Stimulated activated CD4-positive, alpha-beta T cell treated with anti-CD3 and anti-CD28 coated beads, Interleukin-4, amount 100 ng/mL, for 1 hour (primary cell): ENCODE data around the gene GCK.

ENCODE experiments used
- DNase-seq: peaks from one replicate; pipeline ENCODE4 v3.0.0-alpha.2; 2020

Gene GCK

DNA sequence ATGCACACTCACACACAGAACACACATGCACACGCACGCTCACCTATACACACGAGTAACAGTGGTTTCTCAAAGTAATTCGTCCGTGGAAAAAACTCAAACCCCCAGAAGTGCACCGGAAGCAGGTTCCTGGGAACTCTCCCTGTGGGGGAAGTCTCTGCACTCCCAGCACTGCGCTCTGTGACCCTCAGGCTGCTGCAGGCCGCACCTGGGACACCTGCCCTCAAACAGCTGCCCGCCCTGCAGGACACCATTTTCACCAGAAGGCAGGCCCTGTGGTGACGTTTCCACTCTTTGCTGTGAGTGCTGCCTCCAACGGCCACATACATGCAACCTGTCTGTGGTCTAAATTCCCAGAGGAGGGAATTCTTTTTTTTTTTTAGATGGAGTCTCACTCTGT, 32.8 kb upstream of the GCK start:
- DNase-seq: no peak

DNA sequence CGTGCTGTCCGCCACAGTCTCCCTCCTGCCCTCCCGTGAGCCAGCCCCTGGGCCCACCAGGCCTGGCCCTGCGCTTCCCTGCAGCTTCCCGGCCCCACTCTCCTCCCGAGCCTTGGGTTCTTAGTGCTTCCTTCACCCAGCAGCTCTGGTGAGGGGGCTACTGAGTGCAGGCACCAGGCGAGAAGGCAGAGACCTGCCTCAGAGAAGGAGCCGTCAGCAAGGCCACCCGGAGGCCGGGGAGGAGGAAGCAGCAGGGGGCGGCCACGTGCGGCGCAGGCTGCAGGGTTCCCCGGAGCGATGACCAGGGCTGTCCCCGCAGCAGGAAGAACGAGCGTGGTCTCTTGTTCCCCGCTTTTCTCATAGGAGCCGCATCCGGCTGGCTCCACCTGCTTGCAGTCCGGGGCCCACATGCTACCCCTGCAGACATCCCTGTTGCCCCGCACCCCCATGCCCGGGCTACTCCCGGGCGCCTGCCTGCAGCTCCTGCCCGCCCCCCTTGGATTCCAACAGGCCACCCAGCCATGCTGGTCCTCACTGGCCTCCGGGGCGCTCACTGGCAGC, 32.1 kb upstream of the GCK start:
- DNase-seq: no peak

DNA sequence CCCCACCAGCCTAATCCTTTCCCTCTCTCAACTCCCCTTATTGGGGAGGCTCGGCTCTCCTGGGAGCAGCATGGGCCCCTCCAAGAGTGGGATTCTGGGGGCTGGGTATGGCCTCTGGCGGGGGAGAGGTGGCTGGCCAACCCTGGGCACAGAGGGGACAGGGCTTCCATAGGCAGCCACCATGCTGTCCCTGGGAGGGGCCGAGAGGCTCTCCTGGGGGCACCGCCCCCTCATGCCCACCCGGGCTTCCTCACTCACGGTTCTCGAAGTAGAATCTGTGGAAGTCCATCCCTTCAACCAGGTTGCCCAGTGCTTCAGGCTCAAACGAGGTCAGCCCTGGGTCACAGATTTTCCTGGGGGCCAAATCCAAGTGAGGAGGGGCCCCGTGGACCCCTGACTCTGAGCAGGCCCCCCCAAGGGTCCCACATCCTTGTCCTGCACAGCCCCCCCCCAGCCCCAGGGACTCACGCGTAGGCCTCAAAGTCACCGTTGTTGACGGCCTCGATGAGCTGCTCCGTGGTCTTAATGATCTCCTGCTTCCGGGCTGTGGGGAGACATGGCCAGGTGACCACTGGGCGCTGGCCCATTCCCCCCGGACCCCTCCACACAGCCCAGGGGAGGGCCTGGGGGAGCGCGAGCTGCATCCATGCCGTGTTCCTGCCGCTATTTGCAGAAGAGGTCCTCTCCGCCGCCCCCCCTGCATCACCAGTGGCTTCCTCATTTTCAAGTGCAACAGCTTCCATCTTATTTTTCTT, 31.3 kb upstream of the GCK start:
- no peak for DNase-seq

DNA sequence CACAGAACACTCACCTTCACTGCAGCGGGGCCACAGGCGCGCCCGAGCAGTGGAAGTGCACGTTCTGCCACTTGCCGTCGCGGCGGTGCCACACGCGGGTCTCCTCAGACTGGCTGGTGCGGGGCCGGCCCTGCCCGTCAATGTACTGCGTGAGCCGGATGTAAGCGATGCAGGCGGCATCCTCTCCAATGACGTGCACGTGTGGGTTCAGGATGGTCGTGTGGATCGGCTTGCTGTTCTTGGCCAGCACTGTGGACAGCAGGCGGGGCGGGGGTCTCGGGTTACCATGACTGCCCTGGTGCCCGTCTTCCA, 30.8 kb upstream of the GCK start:
- no peak for DNase-seq

DNA sequence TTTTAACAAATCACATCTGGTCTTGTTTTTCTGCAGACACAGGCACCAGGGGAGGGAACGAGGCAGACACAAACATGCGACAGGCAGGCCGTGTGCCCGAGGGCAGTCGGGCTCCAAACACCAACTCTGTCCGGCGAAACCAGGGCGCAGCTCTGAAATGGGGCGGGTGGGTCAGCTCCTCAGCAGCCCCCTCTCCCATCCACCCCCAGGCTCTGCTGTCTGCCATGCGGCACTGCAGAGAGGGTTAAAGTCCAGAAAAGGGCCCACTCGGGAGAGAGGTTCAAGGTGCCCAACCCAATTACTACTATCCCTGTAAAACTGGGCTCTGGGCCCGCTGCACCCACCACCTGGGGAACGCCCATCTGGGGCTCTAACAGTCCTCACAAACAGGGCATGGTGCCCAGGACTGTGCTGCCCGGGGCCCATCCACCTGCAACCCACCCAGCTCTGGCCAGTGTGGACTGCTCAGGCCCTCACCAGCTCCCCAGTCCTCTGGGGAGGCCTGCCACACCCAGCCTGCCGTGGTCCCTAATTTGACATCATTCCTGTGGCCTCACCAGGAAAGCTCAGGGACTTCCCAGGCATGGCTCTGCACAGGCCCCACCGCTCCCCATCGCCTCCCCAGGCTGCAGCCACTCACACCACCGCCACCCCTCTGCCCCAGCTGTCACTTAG, 30.3 kb upstream of the GCK start:
- DNase-seq: no peak

DNA sequence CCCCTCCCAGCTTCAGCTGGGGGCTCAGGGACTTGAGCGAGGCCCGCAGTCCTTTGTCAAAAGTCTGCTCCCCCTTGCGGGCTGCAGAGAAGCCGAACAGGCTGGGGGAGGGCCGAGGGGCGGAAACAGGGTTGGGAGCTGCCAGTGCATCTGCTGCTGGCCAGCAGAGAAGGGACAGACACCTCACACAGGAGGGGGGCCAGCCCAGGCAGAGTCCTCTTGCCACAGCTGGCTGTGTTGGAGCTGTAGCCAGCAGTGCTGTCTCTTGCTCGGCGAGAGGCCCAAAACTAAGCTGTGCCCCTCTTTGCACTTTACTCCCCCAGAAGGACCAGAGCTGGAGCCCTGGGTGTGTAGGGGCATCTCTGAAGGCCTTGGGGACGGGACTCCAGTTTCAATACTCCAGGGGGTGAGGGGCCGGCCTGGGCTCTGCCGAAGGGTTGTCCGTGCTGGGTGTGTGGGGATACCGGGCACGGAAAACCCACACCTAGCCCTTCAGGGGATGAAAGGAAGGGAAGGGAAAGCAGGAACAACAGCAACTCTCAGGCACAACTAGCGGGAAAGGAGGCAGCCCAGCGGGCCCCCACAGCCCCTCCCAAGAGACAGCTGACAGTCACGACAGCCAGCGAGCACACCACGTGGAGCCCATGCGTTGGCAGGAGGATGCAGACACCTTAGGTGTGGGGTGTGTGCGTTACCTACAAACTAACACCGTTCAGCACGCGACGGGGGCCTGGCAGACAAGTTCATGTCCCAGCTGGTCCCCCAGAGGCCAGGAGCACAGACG, 29.4 kb upstream of the GCK start:
- no peak for DNase-seq

DNA sequence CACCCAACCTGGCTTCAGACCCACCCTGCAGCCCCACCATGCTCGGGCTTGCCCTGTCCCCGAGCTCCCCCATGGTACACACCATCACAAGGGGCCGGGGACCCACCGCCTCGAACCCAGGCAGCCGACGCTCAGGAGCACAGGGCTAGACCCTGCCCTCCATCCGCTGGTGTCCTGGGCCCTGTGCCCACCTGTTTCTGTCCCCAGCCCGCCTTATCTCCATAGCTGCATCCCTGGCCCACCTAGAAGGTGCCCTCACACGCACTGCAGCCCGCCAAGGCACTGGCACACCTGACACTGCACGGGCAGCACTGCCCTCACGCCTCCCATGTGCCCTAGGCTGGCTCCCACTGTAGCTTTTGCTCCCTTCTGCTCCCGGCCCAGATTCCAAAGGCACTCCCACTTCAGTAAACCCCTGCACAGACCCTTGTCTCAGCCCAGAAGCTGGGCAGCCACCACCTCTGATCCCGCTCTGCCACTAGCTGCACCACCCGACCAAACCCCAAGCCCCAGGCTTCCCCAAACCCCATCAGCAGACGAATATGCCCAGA, 28.7 kb upstream of the GCK start:
- DNase-seq: no peak

DNA sequence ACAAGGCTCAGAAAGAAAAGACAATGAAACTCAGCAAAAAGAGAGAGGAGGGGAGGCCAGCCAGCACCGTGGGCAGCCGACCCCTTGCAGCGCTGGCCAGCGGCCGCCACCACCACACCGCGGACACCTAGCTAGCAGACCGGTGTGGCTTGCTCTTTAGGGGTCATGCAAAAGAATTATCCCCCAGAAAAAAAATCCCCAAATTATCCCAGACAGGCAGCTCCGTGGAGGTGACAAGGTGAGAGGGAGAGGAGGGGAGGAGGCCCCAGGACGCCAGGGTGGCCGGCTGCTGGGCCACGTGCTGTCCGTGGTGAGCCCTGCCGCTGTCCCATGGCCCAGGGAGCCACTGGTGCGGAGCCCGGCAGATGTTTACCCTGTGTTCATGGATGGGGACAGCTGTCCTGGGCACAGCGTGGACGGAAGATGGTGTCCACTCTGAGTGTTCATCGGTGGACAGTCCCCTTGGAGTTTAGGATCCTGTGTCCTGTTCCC, 28.0 kb upstream of the GCK start:
- DNase-seq: no peak

DNA sequence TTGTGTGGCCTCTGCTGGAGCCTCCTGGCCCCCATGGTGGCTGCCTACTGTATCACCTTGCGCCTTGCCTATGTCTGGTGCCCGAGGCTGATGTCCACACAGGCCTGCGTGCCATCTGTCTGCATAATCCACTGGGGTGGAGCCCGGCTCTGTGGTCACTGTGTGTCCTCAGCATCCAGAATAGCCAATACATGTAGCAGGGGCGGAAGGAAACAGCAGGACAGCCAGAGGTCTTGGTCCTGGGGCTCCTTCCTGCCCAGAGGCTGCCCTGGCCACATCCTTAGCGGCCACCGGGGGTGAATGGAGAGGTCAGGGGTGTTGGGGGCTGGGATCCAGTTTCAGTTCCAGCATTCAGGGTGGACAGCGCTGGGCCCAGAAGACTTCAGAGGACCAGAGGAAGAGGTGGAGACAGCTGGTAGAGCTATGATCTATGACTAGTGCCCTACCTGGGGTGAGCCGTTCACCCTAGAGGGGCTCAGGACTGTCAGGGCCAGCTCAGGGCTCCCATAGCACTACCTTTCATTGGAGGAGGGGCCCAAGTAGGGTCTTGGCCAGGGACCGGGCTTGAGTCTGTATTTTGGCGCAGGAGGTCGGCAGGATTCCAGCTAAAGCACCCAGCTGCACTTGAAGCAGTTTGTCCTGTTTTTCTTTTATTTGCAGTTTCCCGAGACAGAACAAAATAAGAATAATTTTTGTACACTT, 27.4 kb upstream of the GCK start:
- DNase-seq: no peak

DNA sequence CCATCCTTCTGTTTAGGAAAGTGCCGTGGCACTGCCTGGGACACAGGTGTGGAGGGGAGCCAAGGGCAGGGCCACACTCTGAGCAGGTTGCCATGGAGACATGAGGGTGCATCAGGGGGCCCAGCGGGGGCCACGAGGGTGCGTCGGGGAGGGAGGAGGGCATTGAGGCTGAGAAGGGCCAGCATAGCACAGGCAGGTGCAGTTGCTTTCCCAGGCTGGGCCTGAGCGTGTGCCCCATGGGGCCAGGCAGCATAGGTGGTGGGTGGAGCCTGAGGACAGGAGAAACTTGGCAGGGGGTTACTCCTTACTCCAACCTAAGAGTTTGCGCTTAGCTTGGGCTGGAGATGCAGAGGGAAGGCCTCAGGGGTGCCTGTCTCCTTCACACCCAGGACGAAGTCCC, 26.8 kb upstream of the GCK start:
- no peak for DNase-seq

DNA sequence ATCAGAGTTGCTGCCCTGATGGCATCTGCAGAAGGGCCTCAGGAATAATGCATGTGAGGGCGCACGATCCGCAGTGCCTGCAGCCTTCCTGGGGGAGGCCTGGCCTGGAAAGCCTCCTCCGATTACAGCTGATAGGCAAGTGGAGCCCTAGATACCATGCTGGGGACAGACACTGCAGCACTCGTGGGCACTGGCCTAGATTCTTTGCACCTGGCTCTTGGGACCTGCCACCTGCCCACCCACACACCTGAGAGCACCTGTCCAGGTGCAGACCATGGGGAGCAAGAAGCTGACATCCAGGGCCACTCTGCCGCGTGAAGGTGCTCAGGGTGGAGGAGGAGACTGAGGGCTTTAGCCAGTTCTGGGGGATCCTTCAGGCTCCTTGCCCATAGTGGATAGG, 26.3 kb upstream of the GCK start:
- no peak for DNase-seq

DNA sequence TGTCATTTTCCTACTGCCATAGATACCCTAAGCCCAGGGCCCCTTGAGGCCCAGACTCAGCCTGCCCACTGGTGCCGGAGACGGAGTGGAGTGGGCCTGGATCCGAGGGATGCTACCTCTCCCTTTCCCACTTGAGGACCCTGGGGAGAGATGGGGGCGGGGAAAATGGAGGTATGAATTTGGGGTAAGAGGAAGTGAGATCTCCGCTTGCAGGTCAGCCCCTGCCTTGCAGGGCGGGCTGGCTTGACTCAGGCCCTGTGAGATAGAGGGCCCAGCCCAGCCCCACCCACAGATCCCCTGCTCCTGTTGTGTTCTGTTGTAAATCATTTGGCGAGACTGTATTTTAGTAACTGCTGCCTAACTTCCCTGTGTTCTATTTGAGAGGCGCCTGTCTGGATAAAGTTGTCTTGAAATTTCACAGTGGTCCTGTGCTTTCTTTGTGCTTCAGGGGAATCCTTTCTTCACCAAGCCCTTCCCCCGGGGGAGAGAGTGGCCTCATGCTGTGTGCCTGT, 24.7 kb upstream of the GCK start:
- DNase-seq: no peak

DNA sequence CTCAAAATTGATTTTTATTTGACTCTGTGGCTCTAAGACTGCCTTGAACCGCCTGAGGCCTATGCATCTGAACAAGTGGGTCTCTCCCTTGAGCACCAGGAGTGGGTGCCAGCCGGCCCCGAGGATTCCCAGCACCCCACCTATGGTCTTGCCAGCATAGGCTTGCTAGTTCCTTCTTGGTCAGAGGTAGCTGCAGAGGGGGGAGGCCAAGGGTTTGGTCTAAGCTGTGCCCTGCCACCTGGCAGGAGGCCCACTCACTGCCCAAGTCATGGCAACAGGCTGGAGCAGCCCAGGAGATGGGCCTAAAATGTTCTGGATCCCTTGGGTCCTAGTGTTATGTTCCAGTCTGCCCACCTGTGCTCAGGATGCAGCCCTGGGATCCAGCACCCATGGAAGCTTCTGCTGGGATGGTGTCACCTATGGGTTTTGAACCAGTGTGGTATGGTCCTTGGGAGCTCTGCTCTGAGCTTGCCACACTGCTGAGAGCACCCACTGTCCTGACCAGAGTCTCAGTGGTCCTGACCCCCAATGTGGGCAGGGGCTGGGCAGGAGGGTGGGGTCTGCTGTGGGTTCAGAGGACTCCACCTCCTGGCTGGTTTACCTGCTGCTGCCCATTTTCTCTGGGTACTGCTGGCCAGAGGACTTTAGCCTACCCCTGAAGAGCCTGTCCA, 24.1 kb upstream of the GCK start:
- no peak for DNase-seq

DNA sequence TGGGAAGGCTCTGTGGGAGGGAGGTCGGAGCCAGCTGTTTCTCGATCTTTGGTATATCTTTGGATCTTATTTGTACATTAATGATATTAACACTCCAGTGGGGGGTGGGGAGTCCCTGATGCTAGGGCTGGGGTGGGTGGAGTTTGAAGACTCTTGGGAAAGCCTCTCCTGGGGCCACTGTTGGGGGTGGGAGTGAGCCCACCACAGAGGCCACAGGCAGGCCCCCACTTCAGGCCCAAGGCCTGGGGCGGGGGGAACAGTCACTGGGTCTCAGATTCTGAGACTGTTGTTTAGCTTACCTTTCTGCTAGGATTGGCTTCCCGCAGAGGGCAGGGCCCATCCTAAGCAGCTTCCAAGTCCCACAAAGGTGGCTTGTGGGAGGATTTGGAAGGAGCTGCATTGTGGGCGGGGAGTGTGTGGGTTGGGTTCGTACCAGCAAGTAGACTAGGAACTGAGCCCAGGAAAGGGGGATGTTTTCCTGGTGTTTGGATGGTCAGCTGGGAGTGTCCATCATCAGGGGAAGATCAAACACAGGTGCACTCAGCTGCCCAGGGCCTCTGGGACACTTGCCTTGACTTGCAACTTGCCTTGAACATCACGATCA, 23.4 kb upstream of the GCK start:
- DNase-seq: no peak

DNA sequence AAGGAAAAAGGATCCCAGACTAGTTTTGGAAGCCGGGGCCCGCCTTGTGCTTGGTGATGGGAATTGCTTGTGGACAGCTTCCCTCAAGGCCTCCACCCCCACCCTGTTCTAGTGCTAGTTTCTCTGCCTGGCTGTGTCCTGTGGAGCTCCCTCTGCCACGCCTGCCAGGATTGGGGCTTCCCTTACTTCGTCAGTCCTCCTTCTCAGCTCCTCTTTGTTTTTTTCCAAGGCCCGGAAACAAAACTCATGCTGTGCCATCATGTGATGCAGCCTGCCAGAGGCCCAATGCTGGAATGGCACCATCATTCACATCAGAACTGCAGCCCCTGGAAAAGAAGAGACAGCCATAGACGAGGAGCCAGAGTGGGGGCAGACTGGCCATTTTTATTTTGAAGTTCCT, 22.8 kb upstream of the GCK start:
- DNase-seq: no peak

DNA sequence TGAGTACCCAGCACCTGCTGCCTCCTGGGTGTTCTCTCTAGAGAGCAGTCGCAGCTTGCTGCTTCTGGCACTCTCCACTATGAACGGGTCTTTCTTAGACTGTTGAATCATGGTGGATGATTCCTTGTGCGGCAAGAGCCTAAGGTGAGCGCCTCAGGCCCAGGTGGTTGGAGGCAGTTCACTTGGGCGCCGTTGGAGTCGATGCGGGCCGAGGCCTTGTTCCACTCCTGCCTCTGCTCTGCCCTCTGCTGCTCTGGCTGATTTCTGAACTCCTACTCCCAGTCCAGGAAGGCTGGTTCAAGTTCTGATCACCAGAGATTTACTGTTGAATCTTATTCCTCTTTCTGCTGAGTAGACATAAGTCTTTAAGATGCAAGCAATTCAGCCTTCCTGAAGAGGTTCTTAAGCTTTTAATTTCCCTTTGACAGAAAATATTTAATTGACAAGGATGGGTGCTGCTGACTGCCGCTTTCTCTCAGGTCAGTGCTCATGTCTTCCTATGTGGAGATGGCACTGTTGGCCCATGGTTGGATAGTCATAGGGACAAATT, 22.0 kb upstream of the GCK start:
- DNase-seq: no peak

DNA sequence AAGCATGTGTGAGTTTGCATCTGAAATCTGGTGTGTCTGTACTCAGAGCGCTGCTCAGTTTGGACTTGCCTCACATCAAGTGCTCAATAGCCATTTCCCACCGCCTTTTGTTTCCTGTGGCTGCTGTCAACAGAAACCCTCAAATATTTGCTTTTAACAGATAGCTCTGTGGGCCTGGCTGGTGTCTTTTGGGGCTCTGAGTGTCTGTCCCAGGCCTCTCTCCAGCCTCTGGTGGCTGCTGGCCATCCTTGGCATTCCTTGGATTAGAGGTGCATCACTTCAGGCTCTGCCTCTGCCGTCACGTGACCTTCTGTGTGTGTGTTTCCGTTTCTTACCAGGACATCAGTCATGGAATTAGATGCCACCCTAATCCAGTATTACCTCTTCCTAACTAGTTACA, 20.9 kb upstream of the GCK start:
- DNase-seq: no peak

DNA sequence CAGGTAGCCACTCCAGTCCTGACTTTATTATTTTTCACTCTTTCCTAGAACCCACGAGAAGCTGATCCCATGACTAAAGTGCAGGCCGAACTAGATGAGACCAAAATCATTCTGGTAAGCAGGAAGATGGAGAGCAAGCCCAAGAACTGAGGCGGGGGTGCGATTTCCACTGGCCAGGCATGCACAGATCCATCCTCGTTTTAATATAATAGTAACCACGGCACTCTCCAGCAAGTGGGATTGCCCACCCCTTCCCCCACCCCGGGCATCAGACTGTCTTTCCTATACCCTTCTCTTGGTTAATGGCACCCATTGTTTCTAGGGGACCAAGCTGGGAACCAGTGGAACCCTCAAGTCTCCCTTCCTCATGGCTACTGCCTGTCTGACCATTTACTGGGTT, 18.8 kb upstream of the GCK start:
- no peak for DNase-seq

DNA sequence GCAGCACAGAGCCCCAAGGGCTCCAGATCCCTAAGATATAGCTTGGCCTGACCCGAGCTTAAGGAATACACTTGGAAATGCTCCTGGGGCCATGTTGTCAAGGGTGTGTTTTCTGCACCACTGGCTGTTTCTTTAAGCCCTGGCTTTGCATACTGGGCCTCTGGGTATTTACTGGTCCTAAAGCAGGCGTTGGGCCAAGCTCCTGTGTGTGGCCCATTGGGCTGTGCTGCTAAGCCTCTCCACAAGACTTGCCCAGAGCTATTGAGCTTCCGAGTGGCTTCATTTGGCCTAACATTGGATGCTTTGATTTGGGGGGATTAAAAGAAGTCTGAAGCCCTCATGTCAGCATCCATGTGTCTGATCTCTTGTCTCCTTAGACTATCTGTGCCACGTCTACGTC, 16.8 kb upstream of the GCK start:
- no peak for DNase-seq

DNA sequence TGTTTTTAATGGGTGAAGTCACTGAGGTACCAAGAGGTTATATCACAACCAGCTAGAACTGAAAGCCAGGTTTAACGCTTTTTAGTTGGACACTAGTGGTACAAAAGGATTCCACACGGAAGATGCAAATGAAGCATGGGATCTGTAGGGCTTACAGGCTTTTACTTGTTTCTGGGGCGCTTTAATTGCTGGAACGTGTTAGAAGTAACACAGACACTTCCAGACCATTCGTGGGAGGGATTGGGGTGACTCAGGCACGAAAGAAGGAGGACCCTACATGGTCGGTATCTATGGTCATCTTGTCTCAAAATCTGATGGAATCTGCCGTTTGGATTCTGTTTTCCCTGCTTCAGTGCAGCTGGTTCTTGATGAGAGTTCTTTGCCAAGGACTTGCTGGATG, 12.6 kb upstream of the GCK start:
- no peak for DNase-seq
